HepG2 (cell line): Measurements from ENCODE around the gene CLDN20. TPM values are rescaled to one million over a fixed set of nuclear protein-coding genes. Genes with fewer than 3 reads are reported as not detected.

Experiments used
- ATAC-seq: fragments of 200-7000 bp; cut with Tn5 transposase; 3 replicates; pipeline ENCODE4 v1.9.1; 2020; ENCODE audit warnings: mild to moderate bottlenecking, moderate library complexity
- BruUV-seq: library from RNA; stranded (reverse); fragments of 400-500 nt; replicated peaks from 2 replicates; lab custom pipeline; 2021; lab: Mats Ljungman, UMichigan
- CTCF ChIA-PET: fragments of 300-600 bp; formaldehyde crosslinking; extraction: SDS; loops from one replicate; lab custom pipeline; 2021; ENCODE audit warnings: low total read pairs, inconsistent platforms, low intra/inter-chr PET ratio; lab: Yijun Ruan, JAX
- POLR2A ChIA-PET: fragments of 350-600 bp; sonication (Branson Sonifier 250); formaldehyde crosslinking; loops from one replicate; lab custom pipeline; 2020; ENCODE audit warnings: antibody characterized with exemption, inconsistent platforms; lab: Yijun Ruan, JAX
- DNase-seq: peaks from one replicate; pipeline ENCODE4 v3.0.0-alpha.2; 2015; ENCODE audit warnings: low spot score
- FAIRE-seq: peaks from 3 replicates; lab custom pipeline; 2011; peaks lifted over from hg19 to GRCh38; lab: Jason Lieb, UNC
- H2AFZ ChIP-seq: one replicate; pipeline ENCODE4 v1.6.1; 2011; ENCODE audit warnings: low read length, inconsistent platforms
- H3K27ac ChIP-seq: fragments of 300-600 bp; 3 replicates; pipeline ENCODE4 v1.8.0; 2011; ENCODE audit warnings: mixed run types, mild to moderate bottlenecking, mixed read lengths, low read length, inconsistent platforms; ENCODE audit not compliant: insufficient read depth; ENCODE audit errors: extremely low read length
- H3K27me3 ChIP-seq, 2 experiments: fragments of 200-600 bp in 1 of 2; 2 replicates in 1 of 2; 3 replicates in 1 of 2; pipeline versions ENCODE4 v1.6.0 to v1.8.0; 2011; ENCODE audit warnings: low read length in 2 of 2, mild to moderate bottlenecking in 2 of 2, moderate library complexity in 2 of 2, inconsistent platforms in 1 of 2; ENCODE audit not compliant: insufficient read depth in 2 of 2, control insufficient read depth in 1 of 2
- H3K36me3 ChIP-seq, 2 experiments: fragments of 200-600 bp in 1 of 2; replicated peaks in 1 of 2; 2 replicates in 1 of 2; 3 replicates in 1 of 2; pipeline versions ENCODE4 v1.5.1 to v1.8.0; 2011; ENCODE audit warnings: low read length in 2 of 2, inconsistent platforms in 1 of 2; ENCODE audit not compliant: insufficient read depth in 2 of 2, control insufficient read depth in 1 of 2
- H3K4me1 ChIP-seq: 2 replicates; pipeline ENCODE4 v1.5.1; 2012; ENCODE audit warnings: low read length, inconsistent platforms; ENCODE audit not compliant: insufficient read depth
- H3K4me2 ChIP-seq: 2 replicates; pipeline ENCODE4 v1.6.0; 2011; ENCODE audit warnings: low read depth, low read length, inconsistent platforms
- H3K4me3 ChIP-seq, 3 experiments: fragments of 200-600 bp in 1 of 3; sonication (generic), shearing (Covaris generic) in 1 of 3; replicated peaks in 1 of 3; 2 replicates each; pipeline ENCODE4 v1.5.1; 2011 to 2016; ENCODE audit warnings: low read length in 3 of 3, inconsistent platforms in 2 of 3, low read depth in 2 of 3, mild to moderate bottlenecking in 2 of 3, control low read depth in 1 of 3, mixed read lengths in 1 of 3; ENCODE audit not compliant: insufficient read depth in 1 of 3
- H3K79me2 ChIP-seq: one replicate; pipeline ENCODE4 v1.6.1; 2011; ENCODE audit warnings: low read length, inconsistent platforms; ENCODE audit not compliant: insufficient read depth
- H3K9ac ChIP-seq: 2 replicates; pipeline ENCODE4 v1.6.0; 2011; ENCODE audit warnings: mild to moderate bottlenecking, low read depth, low read length, inconsistent platforms; ENCODE audit not compliant: insufficient read depth
- H3K9me3 ChIP-seq: 2 replicates; pipeline ENCODE4 v1.5.1; 2012; ENCODE audit warnings: mild to moderate bottlenecking, low read length
- H4K20me1 ChIP-seq: 2 replicates; pipeline ENCODE4 v1.6.0; 2011; ENCODE audit warnings: inconsistent platforms, mild to moderate bottlenecking, low read length, moderate library complexity; ENCODE audit not compliant: insufficient read depth
- AGO2 ChIP-seq: fragments of 200-400 bp; formaldehyde crosslinking; optimal IDR thresholded peaks from 2 replicates; pipeline ENCODE3; 2017; ENCODE audit warnings: mild to moderate bottlenecking, low read depth, low read length, moderate library complexity
- CENPT ChIP-seq: sonication (generic); formaldehyde crosslinking; IDR thresholded peaks from 2 replicates; pipeline ENCODE4 v1.8.0; 2022; ENCODE audit warnings: low read depth, mild to moderate bottlenecking, moderate library complexity, missing genetic modification reagents
- JUNB ChIP-seq: sonication (generic); formaldehyde crosslinking; IDR thresholded peaks from 2 replicates; pipeline ENCODE4 v1.8.0; 2022; ENCODE audit warnings: missing genetic modification reagents, mild to moderate bottlenecking, borderline replicate concordance
- KDM2A ChIP-seq: sonication (generic); formaldehyde crosslinking; IDR thresholded peaks from 2 replicates; pipeline ENCODE4 v1.4.0; 2020; ENCODE audit warnings: low read depth, missing genetic modification reagents, borderline replicate concordance
- RBAK ChIP-seq: sonication (generic); formaldehyde crosslinking; IDR thresholded peaks from 2 replicates; pipeline ENCODE4 v1.5.1; 2020; ENCODE audit warnings: mild to moderate bottlenecking, missing genetic modification reagents
- RBFOX2 ChIP-seq: fragments of 200-400 bp; formaldehyde crosslinking; IDR thresholded peaks from 2 replicates; pipeline ENCODE4 v1.6.1; 2017; ENCODE audit warnings: low read depth, mild to moderate bottlenecking, low read length
- RXRA ChIP-seq: sonication (generic); formaldehyde crosslinking; IDR thresholded peaks from 2 replicates; pipeline ENCODE4 v1.5.1; 2020; ENCODE audit warnings: missing genetic modification reagents
- ZNF484 ChIP-seq: sonication (generic); formaldehyde crosslinking; IDR thresholded peaks from 2 replicates; pipeline ENCODE4 v1.5.1; 2020; ENCODE audit warnings: mild to moderate bottlenecking, low read depth, missing genetic modification reagents, borderline replicate concordance
- ZSCAN5A ChIP-seq: sonication (generic); formaldehyde crosslinking; IDR thresholded peaks from 2 replicates; pipeline ENCODE4 v1.8.0; 2022; ENCODE audit warnings: mild to moderate bottlenecking, missing genetic modification reagents, borderline replicate concordance
- WGBS: methylation state at CpG from one replicate; pipeline ENCODE4 v1.1.6; 2017; ENCODE audit warnings: low lambda C conversion rate; 5-methylcytosine and 5-hydroxymethylcytosine counted together
- in situ Hi-C: cut with HindIII; loops from 2 replicates; pipeline ENCODE4 v1.10.0; 2017; ENCODE audit warnings: low pct_unique_long_range_greater_than_20kb; ENCODE audit not compliant: extremely low pct_ligation_motif_present
- intact Hi-C: fragments of 100-400 bp; cut with micrococcal nuclease; formaldehyde crosslinking; loops from one replicate; pipeline ENCODE4 v1.10.0; 2022; ENCODE audit not compliant: unreplicated experiment
- polyA plus RNA-seq, 8 experiments: library from polyadenylated mRNA; depleted of rRNA in 3 of 8; stranded (reverse) in 7 of 8; unstranded in 1 of 8; fragments of >200 nt; fragmentation: Illumina TruSeq in 4 of 8; extraction: Trizol in 4 of 8; gene quantifications; 2 replicates each; pipeline versions ENCODE4 v1.2.1 to v1.2.3, GENCODE V29; 2011 to 2016; ENCODE audit warnings: low read depth in 4 of 8, missing spikeins in 1 of 8, mixed read lengths in 1 of 8; ENCODE audit not compliant: insufficient read depth in 1 of 8
- total RNA-seq, 5 experiments: library from RNA; depleted of rRNA; stranded (reverse); fragments of >200 nt; fragmentation: Illumina TruSeq; extraction: Trizol; gene quantifications; 2 replicates each; pipeline ENCODE4 v1.2.3, GENCODE V29; 2016; ENCODE audit warnings: low read depth in 1 of 5
- TF ChIP-seq, protein P1 (sequence below): sonication (generic); formaldehyde crosslinking; conservative IDR thresholded peaks from 2 replicates; pipeline ENCODE4 v1.8.0; 2022; ENCODE audit warnings: low read depth, missing genetic modification reagents
- TF ChIP-seq, protein P2 (sequence below): sonication (generic); formaldehyde crosslinking; IDR thresholded peaks from 2 replicates; pipeline ENCODE4 v1.8.1; 2022; ENCODE audit warnings: low read depth, mild to moderate bottlenecking, missing genetic modification reagents
- TF ChIP-seq, protein P3 (sequence below): sonication (generic); formaldehyde crosslinking; IDR thresholded peaks from 2 replicates; pipeline ENCODE4 v1.5.0; 2020; ENCODE audit warnings: mild to moderate bottlenecking, missing genetic modification reagents
- TF ChIP-seq, protein P4 (sequence below): sonication (generic); formaldehyde crosslinking; IDR thresholded peaks from 2 replicates; pipeline ENCODE4 v1.8.0; 2022; ENCODE audit warnings: low read depth, missing genetic modification reagents

The CLDN20 gene
- total and polyA plus RNA-seq, 2 of the 13 experiments (the other 11 are each of a cell fraction or from before 2014, with no cell fraction given): not detected

DNA sequence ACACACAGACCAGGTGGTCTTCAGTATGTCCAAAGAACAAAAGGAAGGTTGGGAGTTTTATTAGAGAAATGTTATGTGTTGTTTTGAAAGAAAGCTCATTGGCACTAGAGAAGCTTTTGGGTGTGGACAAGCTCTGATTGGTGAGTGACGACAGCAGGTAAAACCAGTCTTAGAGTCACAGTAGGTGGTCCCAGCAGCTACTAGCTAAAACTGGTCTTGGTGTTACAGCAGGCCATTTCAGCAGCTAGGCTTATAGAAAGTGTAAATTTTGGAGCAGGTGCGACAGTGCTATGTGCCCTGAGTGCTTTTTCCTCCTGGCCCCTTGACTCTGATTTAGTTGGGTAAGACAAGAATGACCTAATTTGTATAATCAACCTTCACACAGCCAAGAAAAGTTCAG is 3.6 kb downstream of the CLDN20 start:
- in situ Hi-C loops (no loop called here), intact Hi-C loops (no loop called here)
- H3K27ac ChIP-seq: no peak overlapping the region
- no peaks in the 10 kb centered on the region for H3K9me3 ChIP-seq
- ATAC-seq (no peak), FAIRE-seq (no peak), DNase-seq (no peak)
- H3K79me2 ChIP-seq: peaks cover 13% of the 10 kb centered on the region
- ChIA-PET POLR2A (no interaction called here), CTCF (interaction anchor here (1.3 kb wide), 1 partner anchor 399 kb away, joined by 5 read pairs; no protein-coding TSS in a partner anchor)
- H3K4me2 ChIP-seq: no peak overlapping the region
- 0 out of 2 replicates have a peak, but pooled peaks cover 7% of the 10 kb centered on the region for H3K4me1 ChIP-seq
- no TSS peak for BruUV-seq
- WGBS: 98% methylated on average over 2 of the region's 2 CpGs
- TF ChIP-seq JUNB (no peak), RXRA (CRISPR knock-in tag) (no peak), ZNF484 (CRISPR knock-in tag) (no peak), RBAK (CRISPR knock-in tag) (no peak), AGO2 (no peak), RBFOX2 (no peak), CENPT (CRISPR knock-in tag) (no peak), ZSCAN5A (no peak), KDM2A (CRISPR knock-in tag) (no peak)
- TF ChIP-seq, protein P1, sequence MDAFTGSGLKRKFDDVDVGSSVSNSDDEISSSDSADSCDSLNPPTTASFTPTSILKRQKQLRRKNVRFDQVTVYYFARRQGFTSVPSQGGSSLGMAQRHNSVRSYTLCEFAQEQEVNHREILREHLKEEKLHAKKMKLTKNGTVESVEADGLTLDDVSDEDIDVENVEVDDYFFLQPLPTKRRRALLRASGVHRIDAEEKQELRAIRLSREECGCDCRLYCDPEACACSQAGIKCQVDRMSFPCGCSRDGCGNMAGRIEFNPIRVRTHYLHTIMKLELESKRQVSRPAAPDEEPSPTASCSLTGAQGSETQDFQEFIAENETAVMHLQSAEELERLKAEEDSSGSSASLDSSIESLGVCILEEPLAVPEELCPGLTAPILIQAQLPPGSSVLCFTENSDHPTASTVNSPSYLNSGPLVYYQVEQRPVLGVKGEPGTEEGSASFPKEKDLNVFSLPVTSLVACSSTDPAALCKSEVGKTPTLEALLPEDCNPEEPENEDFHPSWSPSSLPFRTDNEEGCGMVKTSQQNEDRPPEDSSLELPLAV: no peak
- TF ChIP-seq, protein P2, sequence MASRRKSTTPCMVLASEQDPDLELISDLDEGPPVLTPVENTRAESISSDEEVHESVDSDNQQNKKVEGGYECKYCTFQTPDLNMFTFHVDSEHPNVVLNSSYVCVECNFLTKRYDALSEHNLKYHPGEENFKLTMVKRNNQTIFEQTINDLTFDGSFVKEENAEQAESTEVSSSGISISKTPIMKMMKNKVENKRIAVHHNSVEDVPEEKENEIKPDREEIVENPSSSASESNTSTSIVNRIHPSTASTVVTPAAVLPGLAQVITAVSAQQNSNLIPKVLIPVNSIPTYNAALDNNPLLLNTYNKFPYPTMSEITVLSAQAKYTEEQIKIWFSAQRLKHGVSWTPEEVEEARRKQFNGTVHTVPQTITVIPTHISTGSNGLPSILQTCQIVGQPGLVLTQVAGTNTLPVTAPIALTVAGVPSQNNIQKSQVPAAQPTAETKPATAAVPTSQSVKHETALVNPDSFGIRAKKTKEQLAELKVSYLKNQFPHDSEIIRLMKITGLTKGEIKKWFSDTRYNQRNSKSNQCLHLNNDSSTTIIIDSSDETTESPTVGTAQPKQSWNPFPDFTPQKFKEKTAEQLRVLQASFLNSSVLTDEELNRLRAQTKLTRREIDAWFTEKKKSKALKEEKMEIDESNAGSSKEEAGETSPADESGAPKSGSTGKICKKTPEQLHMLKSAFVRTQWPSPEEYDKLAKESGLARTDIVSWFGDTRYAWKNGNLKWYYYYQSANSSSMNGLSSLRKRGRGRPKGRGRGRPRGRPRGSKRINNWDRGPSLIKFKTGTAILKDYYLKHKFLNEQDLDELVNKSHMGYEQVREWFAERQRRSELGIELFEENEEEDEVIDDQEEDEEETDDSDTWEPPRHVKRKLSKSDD: no peak
- TF ChIP-seq, protein P3, sequence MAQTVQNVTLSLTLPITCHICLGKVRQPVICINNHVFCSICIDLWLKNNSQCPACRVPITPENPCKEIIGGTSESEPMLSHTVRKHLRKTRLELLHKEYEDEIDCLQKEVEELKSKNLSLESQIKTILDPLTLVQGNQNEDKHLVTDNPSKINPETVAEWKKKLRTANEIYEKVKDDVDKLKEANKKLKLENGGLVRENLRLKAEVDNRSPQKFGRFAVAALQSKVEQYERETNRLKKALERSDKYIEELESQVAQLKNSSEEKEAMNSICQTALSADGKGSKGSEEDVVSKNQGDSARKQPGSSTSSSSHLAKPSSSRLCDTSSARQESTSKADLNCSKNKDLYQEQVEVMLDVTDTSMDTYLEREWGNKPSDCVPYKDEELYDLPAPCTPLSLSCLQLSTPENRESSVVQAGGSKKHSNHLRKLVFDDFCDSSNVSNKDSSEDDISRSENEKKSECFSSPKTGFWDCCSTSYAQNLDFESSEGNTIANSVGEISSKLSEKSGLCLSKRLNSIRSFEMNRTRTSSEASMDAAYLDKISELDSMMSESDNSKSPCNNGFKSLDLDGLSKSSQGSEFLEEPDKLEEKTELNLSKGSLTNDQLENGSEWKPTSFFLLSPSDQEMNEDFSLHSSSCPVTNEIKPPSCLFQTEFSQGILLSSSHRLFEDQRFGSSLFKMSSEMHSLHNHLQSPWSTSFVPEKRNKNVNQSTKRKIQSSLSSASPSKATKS: no peak
- TF ChIP-seq, protein P4, sequence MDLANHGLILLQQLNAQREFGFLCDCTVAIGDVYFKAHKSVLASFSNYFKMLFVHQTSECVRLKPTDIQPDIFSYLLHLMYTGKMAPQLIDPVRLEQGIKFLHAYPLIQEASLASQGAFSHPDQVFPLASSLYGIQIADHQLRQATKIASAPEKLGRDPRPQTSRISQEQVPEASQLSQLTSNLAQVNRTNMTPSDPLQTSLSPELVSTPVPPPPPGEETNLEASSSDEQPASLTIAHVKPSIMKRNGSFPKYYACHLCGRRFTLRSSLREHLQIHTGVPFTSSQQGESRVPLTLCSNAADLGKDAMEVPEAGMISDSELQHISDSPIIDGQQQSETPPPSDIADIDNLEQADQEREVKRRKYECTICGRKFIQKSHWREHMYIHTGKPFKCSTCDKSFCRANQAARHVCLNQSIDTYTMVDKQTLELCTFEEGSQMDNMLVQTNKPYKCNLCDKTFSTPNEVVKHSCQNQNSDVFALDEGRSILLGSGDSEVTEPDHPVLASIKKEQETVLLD (CRISPR knock-in tag): no peak
- no peak overlapping the region for H2AFZ ChIP-seq
- H4K20me1 ChIP-seq: peaks cover 3% of the 10 kb centered on the region; the same call in 1 of the 2 replicates
- H3K4me3 ChIP-seq: no peak overlapping the region
- no peak overlapping the region for H3K9ac ChIP-seq
- no peaks in the 10 kb centered on the region for H3K27me3 ChIP-seq
- peaks cover 31 to 75% of the 10 kb centered on the region in 2 experiments for H3K36me3 ChIP-seq
